ENCODE measurements around the gene TIPRL. TPM values are rescaled to one million over a fixed set of nuclear protein-coding genes. Genes with fewer than 3 reads are reported as not detected.
A peak's percentile ranks its signal among the peaks of the same experiment; 100 is the strongest.
"Not testable (repeated sequence)": the region's sequence is repeated elsewhere in the genome, so short reads cannot be mapped to it uniquely, and the experiment has no call there.

Gene TIPRL
- total and polyA plus RNA-seq, 5 donors from 2014 or later, result 25.0 to 61.3 (median 43.8) TPM

DNA sequence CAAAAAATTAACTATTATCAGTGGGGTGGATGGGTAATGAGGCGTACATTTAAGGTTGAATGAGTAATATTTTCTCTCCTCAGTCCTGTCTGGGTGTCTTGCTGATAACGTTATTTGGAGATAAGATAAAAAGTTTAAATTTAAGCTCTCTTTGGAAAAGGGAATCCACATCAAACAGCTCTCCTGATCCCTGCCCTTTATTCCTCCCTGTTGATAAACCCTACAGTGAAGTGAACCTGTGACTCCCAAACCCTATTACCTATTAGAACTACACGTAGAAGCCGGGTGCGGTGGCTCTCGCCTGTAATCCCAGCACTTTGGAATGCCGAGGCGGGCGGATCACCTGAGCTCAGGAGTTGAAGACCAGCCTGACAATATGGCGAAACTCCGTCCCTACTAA lies 32.1 kb upstream of the TIPRL start:
- peaks cover 14% of the 10 kb centered on the region for H3K27me3 Mint-ChIP-seq
- no peaks in the 10 kb centered on the region for H3K9me3 Mint-ChIP-seq
- no peak overlapping the region for H3K27ac Mint-ChIP-seq

GRCh38 chr1:168148916-168149315 lies 29.8 kb upstream of the TIPRL start:
- Histone ChIP-seq H3K36me3 (ENCODE audit: control insufficient read depth, insufficient read depth, low read length) (no peaks in the 10 kb centered on the region), H3K4me3 (ENCODE audit: low read depth, low read length) (no peak overlapping the region), H3K27ac (ENCODE audit: insufficient read depth, low read length, poor library complexity, severe bottlenecking) (no peak overlapping the region), H3K4me1 (ENCODE audit: control insufficient read depth, insufficient read depth, low read length, poor library complexity, severe bottlenecking) (no peaks in the 10 kb centered on the region), H3K27me3 (ENCODE audit: control insufficient read depth, insufficient read depth, low read length) (no peaks in the 10 kb centered on the region), H3K9me3 (ENCODE audit: control insufficient read depth in 2 of 2, low read length in 2 of 2) (no peaks in the 10 kb centered on the region)
- Mint-ChIP-seq H3K4me1 (peaks cover 0 to 13% (median 5%) of the 10 kb centered on the region in 4 donors), H3K27ac (peak overlapping the region in 1 of 3 donors; percentile 22), H3K27me3 (peaks cover 5% of the 10 kb centered on the region), H3K9me3 (no peaks in the 10 kb centered on the region), H3K4me3 (no peak overlapping the region), H3K36me3 (no peaks in the 10 kb centered on the region)
- DNase-seq, result peak in 1 of 3 donors; percentile 16
- ATAC-seq (ENCODE audit: low read depth in 2 of 2), result no peak

More for the DNA sequence above, 32.1 kb upstream of the TIPRL start:
- Mint-ChIP-seq H3K36me3 (no peaks in the 10 kb centered on the region), H3K4me3 (no peak overlapping the region), H3K4me1 (peaks cover 0 to 13% (median 5%) of the 10 kb centered on the region in 4 donors)
- H3K9me3 ChIP-seq (ENCODE audit: control insufficient read depth in 2 of 2, low read length in 2 of 2), result no peaks in the 10 kb centered on the region
- no peaks in the 10 kb centered on the region for H3K27me3 ChIP-seq (ENCODE audit: control insufficient read depth, insufficient read depth, low read length)
- DNase-seq, result no peak
- no peaks in the 10 kb centered on the region for H3K36me3 ChIP-seq (ENCODE audit: control insufficient read depth, insufficient read depth, low read length)
- no peak for ATAC-seq (ENCODE audit: low read depth in 2 of 2)
- no peak overlapping the region for H3K4me3 ChIP-seq (ENCODE audit: low read depth, low read length)
- no peak overlapping the region for H3K27ac ChIP-seq (ENCODE audit: insufficient read depth, low read length, poor library complexity, severe bottlenecking)
- no peaks in the 10 kb centered on the region for H3K4me1 ChIP-seq (ENCODE audit: control insufficient read depth, insufficient read depth, low read length, poor library complexity, severe bottlenecking)

GRCh38 chr1:168150283-168150682 lies 28.5 kb upstream of the TIPRL start:
- H3K27ac Mint-ChIP-seq, result no peak overlapping the region
- Histone ChIP-seq H3K9me3 (ENCODE audit: control insufficient read depth in 2 of 2, low read length in 2 of 2) (no peaks in the 10 kb centered on the region), H3K4me1 (ENCODE audit: control insufficient read depth, insufficient read depth, low read length, poor library complexity, severe bottlenecking) (no peaks in the 10 kb centered on the region), H3K27me3 (ENCODE audit: control insufficient read depth, insufficient read depth, low read length) (no peaks in the 10 kb centered on the region), H3K4me3 (ENCODE audit: low read depth, low read length) (no peak overlapping the region), H3K27ac (ENCODE audit: insufficient read depth, low read length, poor library complexity, severe bottlenecking) (no peak overlapping the region), H3K36me3 (ENCODE audit: control insufficient read depth, insufficient read depth, low read length) (no peaks in the 10 kb centered on the region)
- DNase-seq (no peak), ATAC-seq (ENCODE audit: low read depth in 2 of 2) (no peak)
- H3K4me3 Mint-ChIP-seq, result peak overlapping the region in 1 of 4 donors; percentile 29
- peaks cover 7% of the 10 kb centered on the region for H3K27me3 Mint-ChIP-seq
- H3K4me1 Mint-ChIP-seq, result peaks cover 0 to 10% (median 5%) of the 10 kb centered on the region in 4 donors
- peaks cover 0 to 4% (median 0%) of the 10 kb centered on the region in 7 donors for H3K9me3 Mint-ChIP-seq
- no peaks in the 10 kb centered on the region for H3K36me3 Mint-ChIP-seq

- Mint-ChIP-seq H3K9me3 (peaks cover 0 to 7% (median 2%) of the 10 kb centered on the region in 7 donors), H3K4me1 (peaks cover 0 to 4% (median 2%) of the 10 kb centered on the region in 4 donors), H3K36me3 (no peaks in the 10 kb centered on the region), H3K27me3 (peaks cover 18% of the 10 kb centered on the region), H3K4me3 (no peak overlapping the region), H3K27ac (no peak overlapping the region)
- no peak overlapping the region for H3K4me3 ChIP-seq (ENCODE audit: low read depth, low read length)
- DNase-seq, result no peak
- no peaks in the 10 kb centered on the region for H3K4me1 ChIP-seq (ENCODE audit: control insufficient read depth, insufficient read depth, low read length, poor library complexity, severe bottlenecking)
- no peak for ATAC-seq (ENCODE audit: low read depth in 2 of 2)
- H3K27ac ChIP-seq (ENCODE audit: insufficient read depth, low read length, poor library complexity, severe bottlenecking), result no peak overlapping the region
- H3K27me3 ChIP-seq (ENCODE audit: control insufficient read depth, insufficient read depth, low read length), result no peaks in the 10 kb centered on the region
- no peaks in the 10 kb centered on the region for H3K36me3 ChIP-seq (ENCODE audit: control insufficient read depth, insufficient read depth, low read length)
- H3K9me3 ChIP-seq (ENCODE audit: control insufficient read depth in 2 of 2, low read length in 2 of 2), result no peaks in the 10 kb centered on the region
Observed at GRCh38 chr1:168151935-168152334, 26.8 kb upstream of the TIPRL start.

- not testable (repeated sequence) for DNase-seq; H3K27ac ChIP-seq (ENCODE audit: insufficient read depth, low read length, poor library complexity, severe bottlenecking); H3K4me3 Mint-ChIP-seq; H3K36me3 Mint-ChIP-seq; H3K27ac Mint-ChIP-seq; ATAC-seq (ENCODE audit: low read depth in 2 of 2); H3K4me1 ChIP-seq (ENCODE audit: control insufficient read depth, insufficient read depth, low read length, poor library complexity, severe bottlenecking); H3K4me3 ChIP-seq (ENCODE audit: low read depth, low read length); H3K4me1 Mint-ChIP-seq; H3K36me3 ChIP-seq (ENCODE audit: control insufficient read depth, insufficient read depth, low read length); H3K27me3 ChIP-seq (ENCODE audit: control insufficient read depth, insufficient read depth, low read length)
- H3K9me3 Mint-ChIP-seq, result peaks cover 2 to 20% (median 11%) of the 10 kb centered on the region in 7 donors
- H3K9me3 ChIP-seq (ENCODE audit: control insufficient read depth in 2 of 2, low read length in 2 of 2), result peaks cover 4 to 17% of the 10 kb centered on the region in 2 experiments
- peaks cover 24% of the 10 kb centered on the region for H3K27me3 Mint-ChIP-seq
Observed at GRCh38 chr1:168154707-168155106, 24.1 kb upstream of the TIPRL start.

DNA sequence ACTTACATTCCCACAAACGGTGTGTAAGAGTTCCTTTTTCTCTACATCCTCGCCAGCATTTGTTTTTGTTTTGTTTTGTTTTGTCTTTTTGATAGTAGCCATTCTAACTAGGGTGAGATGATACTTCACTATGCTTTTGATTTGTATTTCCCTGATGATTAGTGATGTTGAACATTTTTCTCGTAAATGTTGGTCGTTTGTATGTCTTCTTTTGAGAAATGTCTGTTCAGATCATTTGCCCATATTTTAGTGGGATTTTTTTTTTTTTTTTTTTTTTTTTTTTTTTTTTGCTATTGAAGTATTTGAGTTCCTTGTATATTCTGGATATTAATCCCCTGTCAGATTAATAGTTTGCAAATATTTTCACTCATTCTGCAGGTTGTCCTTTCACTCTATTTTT lies 22.9 kb upstream of the TIPRL start:
- no peaks in the 10 kb centered on the region for H3K36me3 Mint-ChIP-seq
- peaks cover 6 to 31% (median 18%) of the 10 kb centered on the region in 7 donors for H3K9me3 Mint-ChIP-seq
- no peak overlapping the region for H3K27ac Mint-ChIP-seq

GRCh38 chr1:168157638-168158037 lies 21.1 kb upstream of the TIPRL start:
- H3K4me1 Mint-ChIP-seq, result no peaks in the 10 kb centered on the region
- H3K4me1 ChIP-seq (ENCODE audit: control insufficient read depth, insufficient read depth, low read length, poor library complexity, severe bottlenecking), result no peaks in the 10 kb centered on the region

More for the DNA sequence above, 22.9 kb upstream of the TIPRL start:
- H3K4me1 Mint-ChIP-seq, result no peaks in the 10 kb centered on the region
- peaks cover 24% of the 10 kb centered on the region for H3K27me3 Mint-ChIP-seq
- H3K4me1 ChIP-seq (ENCODE audit: control insufficient read depth, insufficient read depth, low read length, poor library complexity, severe bottlenecking), result no peaks in the 10 kb centered on the region
- no peak overlapping the region for H3K4me3 ChIP-seq (ENCODE audit: low read depth, low read length)
- H3K27me3 ChIP-seq (ENCODE audit: control insufficient read depth, insufficient read depth, low read length), result peaks cover 8% of the 10 kb centered on the region
- no peaks in the 10 kb centered on the region for H3K36me3 ChIP-seq (ENCODE audit: control insufficient read depth, insufficient read depth, low read length)
- ATAC-seq (ENCODE audit: low read depth in 2 of 2), result no peak
- H3K9me3 ChIP-seq (ENCODE audit: control insufficient read depth in 2 of 2, low read length in 2 of 2), result peaks cover 16 to 25% of the 10 kb centered on the region in 2 experiments
- no peak overlapping the region for H3K4me3 Mint-ChIP-seq
- H3K27ac ChIP-seq (ENCODE audit: insufficient read depth, low read length, poor library complexity, severe bottlenecking), result no peak overlapping the region
- no peak for DNase-seq

GRCh38 chr1:168159251-168159650 lies 19.5 kb upstream of the TIPRL start:
- H3K4me3 ChIP-seq (ENCODE audit: low read depth, low read length), result no peak overlapping the region
- H3K4me1 Mint-ChIP-seq, result no peaks in the 10 kb centered on the region
- peaks cover 18 to 29% of the 10 kb centered on the region in 2 experiments for H3K9me3 ChIP-seq (ENCODE audit: control insufficient read depth in 2 of 2, low read length in 2 of 2)
- peaks cover 6 to 34% (median 18%) of the 10 kb centered on the region in 7 donors for H3K9me3 Mint-ChIP-seq
- DNase-seq, result no peak
- peaks cover 13% of the 10 kb centered on the region for H3K27me3 ChIP-seq (ENCODE audit: control insufficient read depth, insufficient read depth, low read length)
- H3K4me3 Mint-ChIP-seq, result no peak overlapping the region
- H3K36me3 Mint-ChIP-seq, result no peaks in the 10 kb centered on the region
- no peak overlapping the region for H3K27ac Mint-ChIP-seq
- H3K36me3 ChIP-seq (ENCODE audit: control insufficient read depth, insufficient read depth, low read length), result no peaks in the 10 kb centered on the region
- no peak for ATAC-seq (ENCODE audit: low read depth in 2 of 2)
- H3K27me3 Mint-ChIP-seq, result peaks cover 35% of the 10 kb centered on the region
- H3K27ac ChIP-seq (ENCODE audit: insufficient read depth, low read length, poor library complexity, severe bottlenecking), result no peak overlapping the region
- no peaks in the 10 kb centered on the region for H3K4me1 ChIP-seq (ENCODE audit: control insufficient read depth, insufficient read depth, low read length, poor library complexity, severe bottlenecking)

More at GRCh38 chr1:168157638-168158037, 21.1 kb upstream of the TIPRL start:
- Histone ChIP-seq H3K36me3 (ENCODE audit: control insufficient read depth, insufficient read depth, low read length) (no peaks in the 10 kb centered on the region), H3K9me3 (ENCODE audit: control insufficient read depth in 2 of 2, low read length in 2 of 2) (peaks cover 18 to 27% of the 10 kb centered on the region in 2 experiments), H3K4me3 (ENCODE audit: low read depth, low read length) (no peak overlapping the region), H3K27ac (ENCODE audit: insufficient read depth, low read length, poor library complexity, severe bottlenecking) (no peak overlapping the region), H3K27me3 (ENCODE audit: control insufficient read depth, insufficient read depth, low read length) (peaks cover 10% of the 10 kb centered on the region)
- Mint-ChIP-seq H3K27ac (no peak overlapping the region), H3K4me3 (no peak overlapping the region), H3K36me3 (no peaks in the 10 kb centered on the region), H3K9me3 (peaks cover 6 to 34% (median 18%) of the 10 kb centered on the region in 7 donors), H3K27me3 (peaks cover 30% of the 10 kb centered on the region)
- DNase-seq, result no peak
- no peak for ATAC-seq (ENCODE audit: low read depth in 2 of 2)

Data from CD4-positive, CD25-positive, alpha-beta regulatory T cell (primary cell).